ENCODE data around the gene SLC66A3.

- TF ChIP-seq POLR2AphosphoS5 (IDR thresholded peaks at IDR 0.05) = no peak
- TF ChIP-seq CTCF (IDR thresholded peaks at IDR 0.05) = no peak
Measured at GRCh38 chr2:11215407-11215806, 60.1 kb downstream of the SLC66A3 start.

Data from breast epithelium (tissue), 3 donors.